Measurements from ENCODE around the gene NFATC3. TPM values are rescaled to one million over a fixed set of nuclear protein-coding genes. Genes with fewer than 3 reads are reported as not detected.

NFATC3 gene
- total RNA-seq, 2 donors from 2014 or later, result 51.1 to 56.7 TPM

DNA sequence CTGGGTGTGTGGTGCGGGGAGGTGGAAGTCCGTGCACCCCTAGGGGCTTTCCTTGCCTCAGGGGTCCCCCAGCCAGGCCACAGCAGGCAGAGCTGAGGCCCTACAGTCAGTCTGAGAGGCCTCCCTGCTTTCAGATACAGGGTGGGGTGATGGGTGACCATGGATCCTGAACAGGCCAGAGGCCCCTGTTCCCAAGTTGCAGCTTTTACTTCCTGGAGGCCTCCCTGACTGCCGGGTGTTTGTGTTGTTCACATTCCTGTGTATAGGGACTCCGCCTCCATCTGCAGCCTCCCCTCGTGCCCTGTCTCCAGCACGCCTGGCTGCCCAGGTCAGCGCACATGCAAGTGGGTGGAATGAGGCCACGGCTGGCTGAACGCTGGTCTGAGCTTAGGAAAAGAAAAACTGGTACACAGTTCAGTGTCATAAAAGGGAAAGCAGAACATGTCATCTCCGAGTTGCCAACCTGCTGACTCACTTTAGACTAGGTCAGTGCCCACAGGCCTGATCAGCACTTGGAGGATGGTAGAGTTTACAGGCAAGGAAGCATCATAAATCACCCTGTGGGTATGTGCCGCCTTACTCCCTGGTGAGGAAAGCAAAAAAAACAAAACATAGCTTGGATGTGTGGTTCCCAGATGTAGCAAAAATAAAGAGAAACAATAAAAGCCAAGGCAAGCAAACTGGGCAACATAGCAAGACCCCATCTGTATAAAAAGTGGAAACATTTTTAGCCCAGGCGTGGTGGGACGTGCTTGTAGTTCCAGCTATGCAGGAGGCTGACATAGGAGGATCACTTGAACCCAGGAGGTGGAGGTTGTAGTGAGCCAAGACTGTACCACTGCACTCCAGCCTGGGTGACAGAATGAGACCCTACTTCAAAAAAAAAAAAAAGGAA, 173.0 kb downstream of the NFATC3 start:
- Histone ChIP-seq H3K36me3 (peaks cover 41% of the 10 kb centered on the region), H3K4me3 (no peak overlapping the region), H3K4me1 (ENCODE audit: control insufficient read depth in 1 of 2, low read depth in 2 of 2) (peaks cover 9 to 23% of the 10 kb centered on the region in 2 donors), H3K9me3 (no peaks in the 10 kb centered on the region), H3K27me3 (replicated peaks; ENCODE audit: insufficient read depth) (no peaks in the 10 kb centered on the region), H3K27ac (peak overlapping the region; percentile 88 to 99)
- ATAC-seq (ENCODE audit: insufficient number of reproducible peaks, low FRiP score, low read depth) (peak; percentile 43), DNase-seq (ENCODE audit: low spot score) (no peak)
- TF ChIP-seq, protein P1, sequence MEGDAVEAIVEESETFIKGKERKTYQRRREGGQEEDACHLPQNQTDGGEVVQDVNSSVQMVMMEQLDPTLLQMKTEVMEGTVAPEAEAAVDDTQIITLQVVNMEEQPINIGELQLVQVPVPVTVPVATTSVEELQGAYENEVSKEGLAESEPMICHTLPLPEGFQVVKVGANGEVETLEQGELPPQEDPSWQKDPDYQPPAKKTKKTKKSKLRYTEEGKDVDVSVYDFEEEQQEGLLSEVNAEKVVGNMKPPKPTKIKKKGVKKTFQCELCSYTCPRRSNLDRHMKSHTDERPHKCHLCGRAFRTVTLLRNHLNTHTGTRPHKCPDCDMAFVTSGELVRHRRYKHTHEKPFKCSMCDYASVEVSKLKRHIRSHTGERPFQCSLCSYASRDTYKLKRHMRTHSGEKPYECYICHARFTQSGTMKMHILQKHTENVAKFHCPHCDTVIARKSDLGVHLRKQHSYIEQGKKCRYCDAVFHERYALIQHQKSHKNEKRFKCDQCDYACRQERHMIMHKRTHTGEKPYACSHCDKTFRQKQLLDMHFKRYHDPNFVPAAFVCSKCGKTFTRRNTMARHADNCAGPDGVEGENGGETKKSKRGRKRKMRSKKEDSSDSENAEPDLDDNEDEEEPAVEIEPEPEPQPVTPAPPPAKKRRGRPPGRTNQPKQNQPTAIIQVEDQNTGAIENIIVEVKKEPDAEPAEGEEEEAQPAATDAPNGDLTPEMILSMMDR (IDR thresholded peaks at IDR 0.05), result no peak

DNA sequence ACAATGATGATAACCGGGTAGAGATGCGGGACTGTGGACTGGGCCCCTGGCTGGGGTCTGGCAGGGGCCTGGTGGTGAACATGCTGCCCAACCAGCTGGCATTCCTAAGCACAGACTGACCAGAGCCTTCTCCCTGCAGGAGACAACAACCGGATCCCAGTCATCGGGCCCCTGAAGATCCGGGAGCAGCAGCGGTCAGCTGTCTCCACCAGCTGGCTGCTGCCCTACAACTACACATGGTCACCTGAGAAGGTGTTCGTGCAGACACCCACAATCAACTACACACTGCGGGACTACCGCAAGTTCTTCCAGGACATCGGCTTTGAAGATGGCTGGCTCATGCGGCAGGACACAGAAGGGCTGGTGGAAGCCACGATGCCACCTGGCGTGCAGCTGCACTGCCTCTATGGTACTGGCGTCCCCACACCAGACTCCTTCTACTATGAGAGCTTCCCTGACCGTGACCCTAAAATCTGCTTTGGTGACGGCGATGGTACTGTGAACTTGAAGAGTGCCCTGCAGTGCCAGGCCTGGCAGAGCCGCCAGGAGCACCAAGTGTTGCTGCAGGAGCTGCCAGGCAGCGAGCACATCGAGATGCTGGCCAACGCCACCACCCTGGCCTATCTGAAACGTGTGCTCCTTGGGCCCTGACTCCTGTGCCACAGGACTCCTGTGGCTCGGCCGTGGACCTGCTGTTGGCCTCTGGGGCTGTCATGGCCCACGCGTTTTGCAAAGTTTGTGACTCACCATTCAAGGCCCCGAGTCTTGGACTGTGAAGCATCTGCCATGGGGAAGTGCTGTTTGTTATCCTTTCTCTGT, 174.0 kb downstream of the NFATC3 start:
- Histone ChIP-seq H3K4me1 (ENCODE audit: control insufficient read depth in 1 of 2, low read depth in 2 of 2) (peaks cover 12 to 29% of the 10 kb centered on the region in 2 donors), H3K27ac (peak overlapping the region; percentile 88 to 99)
- ATAC-seq (ENCODE audit: insufficient number of reproducible peaks, low FRiP score, low read depth), result no peak

DNA sequence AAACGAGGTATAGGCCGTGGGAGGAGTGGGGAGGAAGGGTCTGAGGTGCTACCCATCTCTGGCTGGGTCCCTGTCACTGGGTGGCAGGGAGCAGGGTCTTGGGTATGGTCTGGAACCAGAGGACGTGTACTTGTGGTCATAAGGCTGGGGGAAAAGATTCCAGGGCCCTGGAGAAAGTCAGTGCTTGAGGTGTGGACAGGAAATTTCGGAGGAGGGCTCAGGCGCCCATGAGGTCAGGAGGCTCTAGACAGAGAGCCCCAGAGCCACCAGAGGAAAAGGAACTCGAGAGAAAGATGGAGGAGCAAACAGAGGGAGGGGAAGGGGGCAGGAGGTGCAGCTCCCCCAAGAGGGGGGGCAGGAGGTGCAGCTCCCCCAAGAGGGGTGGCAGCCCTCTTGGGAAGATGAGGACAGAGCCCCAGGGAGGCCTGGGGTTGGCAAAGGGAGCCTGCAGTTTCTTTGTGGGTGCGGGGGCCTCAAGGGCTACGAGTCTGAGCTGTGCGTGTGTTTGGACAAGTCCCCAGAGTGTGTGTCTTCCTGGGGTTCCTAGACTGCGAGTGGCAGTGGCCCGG, 178.5 kb downstream of the NFATC3 start:
- Histone ChIP-seq H3K9me3 (no peaks in the 10 kb centered on the region), H3K27ac (peak overlapping the region; percentile 97 to 98), H3K27me3 (replicated peaks; ENCODE audit: insufficient read depth) (no peaks in the 10 kb centered on the region), H3K4me1 (ENCODE audit: control insufficient read depth in 1 of 2, low read depth in 2 of 2) (peaks cover 13 to 36% of the 10 kb centered on the region in 2 donors), H3K4me3 (peak overlapping the region; percentile 90), H3K36me3 (peaks cover 14% of the 10 kb centered on the region)
- no peak for DNase-seq (ENCODE audit: low spot score)
- TF ChIP-seq, protein P1 (IDR thresholded peaks at IDR 0.05), result no peak
- ATAC-seq (ENCODE audit: insufficient number of reproducible peaks, low FRiP score, low read depth), result no peak

More for the DNA sequence above, 174.0 kb downstream of the NFATC3 start:
- TF ChIP-seq, protein P1 (IDR thresholded peaks at IDR 0.05), result no peak
- H3K27me3 ChIP-seq (replicated peaks; ENCODE audit: insufficient read depth), result no peaks in the 10 kb centered on the region
- DNase-seq (ENCODE audit: low spot score), result no peak
- no peak overlapping the region for H3K4me3 ChIP-seq
- no peaks in the 10 kb centered on the region for H3K9me3 ChIP-seq
- H3K36me3 ChIP-seq, result peaks cover 33% of the 10 kb centered on the region

DNA sequence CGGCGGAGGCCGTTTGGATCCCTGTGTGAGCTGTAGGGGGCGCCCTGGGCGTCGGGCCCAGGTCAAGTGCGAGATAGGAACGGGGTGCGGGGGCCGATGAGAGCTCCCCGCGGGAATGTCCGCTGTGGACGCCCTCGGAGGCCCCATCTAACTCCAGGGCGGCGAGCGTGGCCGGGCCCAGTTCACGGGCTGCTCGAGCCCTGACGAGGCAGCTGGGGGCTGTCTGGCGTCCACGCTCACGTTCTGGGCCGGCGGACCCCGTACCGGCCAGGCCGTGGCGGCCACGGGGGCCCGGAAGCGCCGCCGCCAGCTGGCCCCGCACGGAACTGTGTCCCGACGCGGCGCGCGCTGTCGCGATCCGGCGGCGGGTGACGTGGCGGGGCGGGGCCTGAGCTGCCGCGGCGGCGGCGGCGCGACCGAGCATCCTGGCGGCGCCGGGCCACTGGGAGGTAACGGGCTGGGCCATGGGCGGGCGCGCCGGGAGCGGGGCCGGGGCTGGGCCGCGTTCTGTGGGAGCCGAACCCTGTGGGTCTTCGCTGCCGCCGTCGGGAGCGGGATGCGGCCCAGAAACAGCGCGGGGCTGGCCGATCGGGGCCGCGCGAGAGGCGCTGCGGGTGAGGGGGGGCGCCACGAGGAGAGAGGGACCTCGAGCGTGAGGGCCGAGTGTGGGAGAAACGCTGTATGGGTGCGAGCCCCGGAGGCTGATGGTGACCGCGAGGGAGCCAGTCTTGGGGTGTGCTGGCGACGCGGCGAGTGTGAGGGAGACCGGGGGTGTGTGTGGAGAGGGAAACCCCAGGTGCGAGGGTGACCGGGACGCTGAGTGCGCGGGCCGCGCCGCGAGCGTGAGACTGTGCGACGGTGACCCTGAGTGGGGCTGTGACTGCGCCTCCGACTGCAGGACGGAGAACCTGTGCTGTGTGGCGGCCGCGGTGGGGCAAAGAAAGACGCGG, 179.2 kb downstream of the NFATC3 start, which contains the start of gene SLC7A6:
TSS of gene SLC7A6 (plus strand) at position 399 of the 950 bp plus-strand sequence. CDS start 10,201 bp downstream, outside the sequence.
- no peak for DNase-seq (ENCODE audit: low spot score)
- H3K27me3 ChIP-seq (replicated peaks; ENCODE audit: insufficient read depth), result no peaks in the 10 kb centered on the region
- peaks cover 12% of the 10 kb centered on the region for H3K36me3 ChIP-seq
- ATAC-seq (ENCODE audit: insufficient number of reproducible peaks, low FRiP score, low read depth), result peak; percentile 59
- peaks cover 13 to 33% of the 10 kb centered on the region in 2 donors for H3K4me1 ChIP-seq (ENCODE audit: control insufficient read depth in 1 of 2, low read depth in 2 of 2)
- H3K9me3 ChIP-seq, result no peaks in the 10 kb centered on the region
- TF ChIP-seq, protein P1 (IDR thresholded peaks at IDR 0.05), result peak; percentile 62
- H3K4me3 ChIP-seq, result peak within 1 kb of the TSS; percentile 90
- H3K27ac ChIP-seq, result peak within 1 kb of the TSS; percentile 97 to 98

Data from thoracic aorta (tissue), 2 donors.